MM.1S (cell line): ENCODE results near the gene RNF217.

Experiments used
- EZH2 ChIP-seq: fragments of 300-600 bp; sonication (generic); optimal IDR thresholded peaks from 2 replicates; pipeline ENCODE3; 2017; ENCODE audit warnings: low read depth, mild to moderate bottlenecking, antibody characterized with exemption, low read length, mixed read lengths
- TF ChIP-seq, protein P1 (sequence below): fragments of 300-600 bp; sonication (generic); IDR thresholded peaks from 2 replicates; pipeline ENCODE4 v1.5.1; 2016; ENCODE audit warnings: antibody characterized with exemption, low read length, mixed read lengths

DNA sequence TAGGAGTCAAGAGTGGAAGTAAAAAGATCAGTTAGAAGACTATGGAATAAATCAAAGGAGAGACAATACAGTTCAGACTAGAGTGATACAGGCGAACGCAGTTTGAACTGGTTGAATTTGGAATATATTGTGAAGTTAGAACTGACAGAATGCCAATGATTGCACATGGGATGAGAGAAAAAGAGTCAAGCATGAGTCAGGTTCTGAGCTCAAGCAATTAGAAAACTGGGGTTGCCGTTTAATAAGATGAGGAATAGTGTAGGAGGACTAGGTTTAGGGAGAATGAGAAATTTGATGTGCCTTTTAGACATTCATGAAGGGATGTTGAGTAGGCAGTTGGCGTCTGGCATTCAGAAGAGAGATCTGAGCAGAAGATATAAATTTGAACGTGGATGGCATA, 8.0 kb downstream of the RNF217 start:
- TF ChIP-seq, protein P1, sequence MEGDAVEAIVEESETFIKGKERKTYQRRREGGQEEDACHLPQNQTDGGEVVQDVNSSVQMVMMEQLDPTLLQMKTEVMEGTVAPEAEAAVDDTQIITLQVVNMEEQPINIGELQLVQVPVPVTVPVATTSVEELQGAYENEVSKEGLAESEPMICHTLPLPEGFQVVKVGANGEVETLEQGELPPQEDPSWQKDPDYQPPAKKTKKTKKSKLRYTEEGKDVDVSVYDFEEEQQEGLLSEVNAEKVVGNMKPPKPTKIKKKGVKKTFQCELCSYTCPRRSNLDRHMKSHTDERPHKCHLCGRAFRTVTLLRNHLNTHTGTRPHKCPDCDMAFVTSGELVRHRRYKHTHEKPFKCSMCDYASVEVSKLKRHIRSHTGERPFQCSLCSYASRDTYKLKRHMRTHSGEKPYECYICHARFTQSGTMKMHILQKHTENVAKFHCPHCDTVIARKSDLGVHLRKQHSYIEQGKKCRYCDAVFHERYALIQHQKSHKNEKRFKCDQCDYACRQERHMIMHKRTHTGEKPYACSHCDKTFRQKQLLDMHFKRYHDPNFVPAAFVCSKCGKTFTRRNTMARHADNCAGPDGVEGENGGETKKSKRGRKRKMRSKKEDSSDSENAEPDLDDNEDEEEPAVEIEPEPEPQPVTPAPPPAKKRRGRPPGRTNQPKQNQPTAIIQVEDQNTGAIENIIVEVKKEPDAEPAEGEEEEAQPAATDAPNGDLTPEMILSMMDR, result no peak
- TF ChIP-seq EZH2, result no peak
